A549 (cell line): ENCODE results near the gene CD84. TPM values are rescaled to one million over a fixed set of nuclear protein-coding genes. Genes with fewer than 3 reads are reported as not detected.
A peak's percentile ranks its signal among the peaks of the same experiment; 100 is the strongest.

Experiments
- ATAC-seq, 2 experiments: fragments of 200-7000 bp in 1 of 2; fragments of >200 bp in 1 of 2; cut with Nextera tagmentation in 1 of 2; cut with Tn5 transposase in 1 of 2; 3 replicates each; pipeline versions ENCODE4 v1.8.0 to v1.9.1; 2018 to 2020; ENCODE audit warnings: mild to moderate bottlenecking in 1 of 2, moderate library complexity in 1 of 2
- CTCF ChIA-PET: fragments of 300-600 bp; sonication (Branson Sonifier 250); formaldehyde crosslinking; extraction: SDS; loops from one replicate; lab custom pipeline; 2021; ENCODE audit warnings: antibody characterized with exemption, inconsistent platforms; lab: Yijun Ruan, JAX
- POLR2A ChIA-PET: fragments of 350-600 bp; formaldehyde crosslinking; extraction: SDS; loops from one replicate; lab custom pipeline; 2021; ENCODE audit warnings: antibody characterized with exemption, inconsistent platforms; lab: Yijun Ruan, JAX
- DNase-seq, 2 experiments: peaks; one replicate each; pipeline versions ENCODE4 v3.0.0 to v3.0.0-alpha.2; 2011 to 2016; ENCODE audit warnings: low read depth in 1 of 2, low spot score in 1 of 2
- FAIRE-seq: peaks from 2 replicates; lab custom pipeline; 2011; peaks lifted over from hg19 to GRCh38; lab: Jason Lieb, UNC
- H3K27ac ChIP-seq, 2 experiments: fragments of >200 bp; sonication (Bioruptor Twin); formaldehyde crosslinking; 3 replicates each; pipeline ENCODE4 v1.5.1; 2016 to 2017
- H3K4me1 ChIP-seq: fragments of >200 bp; sonication (Bioruptor Twin); formaldehyde crosslinking; 3 replicates; pipeline ENCODE4 v1.6.1; 2016
- H3K4me2 ChIP-seq: fragments of >200 bp; sonication (Bioruptor Twin); formaldehyde crosslinking; 3 replicates; pipeline ENCODE4 v1.6.1; 2016
- H3K4me3 ChIP-seq: fragments of >200 bp; sonication (Bioruptor Twin); formaldehyde crosslinking; 3 replicates; pipeline ENCODE4 v1.5.1; 2016
- H3K9me3 ChIP-seq: fragments of >200 bp; sonication (Bioruptor Twin); formaldehyde crosslinking; 3 replicates; pipeline ENCODE4 v1.6.1; 2016
- ATOH8 ChIP-seq: fragments of 250-450 bp; sonication (Bioruptor Pico); IDR thresholded peaks from 2 replicates; pipeline ENCODE4 v1.5.0; 2020; ENCODE audit warnings: low read depth, mild to moderate bottlenecking, moderate library complexity
- BCL3 ChIP-seq: fragments of >200 bp; sonication (Bioruptor Twin); formaldehyde crosslinking; IDR thresholded peaks from 3 replicates; pipeline ENCODE4 v1.6.1; 2016
- CBX2 ChIP-seq: fragments of 200-600 bp; sonication (generic); IDR thresholded peaks from 2 replicates; pipeline ENCODE4 v1.6.1; 2016; ENCODE audit warnings: low read depth, mild to moderate bottlenecking, borderline replicate concordance
- CHD2 ChIP-seq: fragments of 150-350 bp; IDR thresholded peaks from 2 replicates; pipeline ENCODE4 v1.6.1; 2014; ENCODE audit warnings: low read length; ENCODE audit not compliant: partially characterized antibody
- EP300 ChIP-seq, 2 experiments: fragments of >200 bp; sonication (Bioruptor Twin); formaldehyde crosslinking; IDR thresholded peaks; 2 replicates in 1 of 2; 3 replicates in 1 of 2; pipeline ENCODE4 v1.6.1; 2016 to 2017
- ESRRA ChIP-seq: fragments of 150-350 bp; IDR thresholded peaks from 2 replicates; pipeline ENCODE4 v1.6.1; 2014; ENCODE audit warnings: mild to moderate bottlenecking, low read length, borderline replicate concordance
- FOSL2 ChIP-seq, 2 experiments: fragments of 450-650 bp in 1 of 2; fragments of >200 bp in 1 of 2; sonication (Bioruptor Twin) in 1 of 2; formaldehyde crosslinking; IDR thresholded peaks; 2 replicates each; pipeline versions ENCODE4 v1.5.0 to v1.6.1; 2016 to 2020; ENCODE audit warnings: mild to moderate bottlenecking in 1 of 2, moderate library complexity in 1 of 2
- FOXS1 ChIP-seq: fragments of 250-450 bp; sonication (Bioruptor Pico); IDR thresholded peaks from 2 replicates; pipeline ENCODE4 v1.5.0; 2020; ENCODE audit warnings: mild to moderate bottlenecking, moderate library complexity
- HES2 ChIP-seq: fragments of >200 bp; sonication (Bioruptor Twin); formaldehyde crosslinking; IDR thresholded peaks from 2 replicates; pipeline ENCODE4 v1.6.1; 2016
- MYC ChIP-seq: IDR thresholded peaks from 2 replicates; pipeline ENCODE4 v1.6.1; 2012; ENCODE audit warnings: mild to moderate bottlenecking, inconsistent platforms, low read length, improper control_type of control experiment, borderline replicate concordance
- NFE2L2 ChIP-seq: fragments of 150-350 bp; conservative IDR thresholded peaks from 2 replicates; pipeline ENCODE4 v1.6.1; 2014; ENCODE audit warnings: low read length
- NR3C1 ChIP-seq: fragments of >200 bp; sonication (Bioruptor Twin); formaldehyde crosslinking; IDR thresholded peaks from 3 replicates; pipeline ENCODE4 v1.6.1; 2017
- PHF8 ChIP-seq: fragments of 200-600 bp; sonication (generic); IDR thresholded peaks from 2 replicates; pipeline ENCODE4 v1.6.1; 2016; ENCODE audit warnings: low read depth, mild to moderate bottlenecking, antibody characterized with exemption, moderate library complexity, borderline replicate concordance
- POLR2AphosphoS2 ChIP-seq: conservative IDR thresholded peaks from 2 replicates; pipeline ENCODE4 v1.6.1; 2012; ENCODE audit warnings: low read length, improper control_type of control experiment, inconsistent platforms
- RNF2 ChIP-seq: fragments of 200-600 bp; sonication (generic); IDR thresholded peaks from 2 replicates; pipeline ENCODE4 v1.6.1; 2016; ENCODE audit warnings: low read depth, mild to moderate bottlenecking, antibody characterized with exemption, moderate library complexity, borderline replicate concordance
- USF2 ChIP-seq: fragments of 450-650 bp; IDR thresholded peaks from 2 replicates; pipeline ENCODE4 v1.6.1; 2014; ENCODE audit warnings: antibody characterized with exemption
- ZFP36 ChIP-seq: fragments of 450-650 bp; IDR thresholded peaks from 2 replicates; pipeline ENCODE4 v1.6.1; 2014; ENCODE audit warnings: borderline replicate concordance; ENCODE audit not compliant: partially characterized antibody
- ZSCAN20 ChIP-seq: fragments of 250-450 bp; sonication (Bioruptor Pico); IDR thresholded peaks from 2 replicates; pipeline ENCODE4 v1.8.0; 2022; ENCODE audit warnings: mild to moderate bottlenecking, moderate library complexity
- WGBS: methylation state at CpG from one replicate; pipeline ENCODE4 v1.1.6; 2017; ENCODE audit errors: missing lambda C conversion rate; 5-methylcytosine and 5-hydroxymethylcytosine counted together
- polyA plus RNA-seq, 4 experiments: library from polyadenylated mRNA; depleted of rRNA in 3 of 4; stranded (reverse); fragments of >200 nt; fragmentation: RNase III in 1 of 4; extraction: RNeasy Plus Mini Kit Qiagen cat#74134 plus additional on column Dnase treatment in 1 of 4; gene quantifications; 2 replicates in 3 of 4; 3 replicates in 1 of 4; pipeline ENCODE4 v1.2.3, GENCODE V29; 2011 to 2017

Gene CD84
- polyA plus RNA-seq, 2 of the 4 experiments (the other 2 are of a cell fraction): not detected

- no peak for DNase-seq
- no peak for FAIRE-seq
- Histone ChIP-seq H3K4me2 (peak overlapping the region; percentile 12; the same call in 1 of the 3 replicates), H3K9me3 (peaks cover 11% of the 10 kb centered on the region; the same call in 1 of the 3 replicates), H3K27ac (peak overlapping the region; percentile 37 to 78; a peak in 5 of 6 replicates), H3K4me3 (no peak overlapping the region), H3K4me1 (peaks cover 48% of the 10 kb centered on the region)
- no peak for TF ChIP-seq ZFP36
- TF ChIP-seq FOXS1 (CRISPR knock-in tag): no peak
- TF ChIP-seq ESRRA: no peak
- WGBS: 72% methylated on average over 8 of the region's 8 CpGs
- CTCF ChIA-PET: interaction anchor here (1.0 to 1.4 kb wide), 3 partner anchors 9 to 112 kb away, joined by 3 to 5 read pairs (median 3); no protein-coding TSS in a partner anchor
- no peak for ATAC-seq
- POLR2A ChIA-PET: no interaction called here
Measured at GRCh38 chr1:160539990-160540858, 39.1 kb downstream of the CD84 start.

- ChIA-PET POLR2A (no interaction called here), CTCF (no interaction called here)
- peaks cover 44% of the 10 kb centered on the region for H3K4me1 ChIP-seq
- H3K4me3 ChIP-seq: no peak overlapping the region
- H3K9me3 ChIP-seq: peaks cover 17% of the 10 kb centered on the region; the same call in 1 of the 3 replicates
- DNase-seq: no peak
- WGBS: 94% methylated on average over 6 of the region's 6 CpGs
- TF ChIP-seq NFE2L2 (no peak), BCL3 (no peak), POLR2AphosphoS2 (no peak), ZSCAN20 (CRISPR knock-in tag) (no peak), USF2 (no peak), ESRRA (no peak), PHF8 (no peak), RNF2 (no peak), ATOH8 (CRISPR knock-in tag) (no peak), EP300 (IDR thresholded peaks at IDR 0.05) (no peak), MYC (no peak), NR3C1 (no peak), CBX2 (no peak), FOSL2 (IDR thresholded peaks at IDR 0.05) (no peak), FOSL2 (CRISPR knock-in tag; IDR thresholded peaks at IDR 0.05) (no peak), HES2 (no peak), CHD2 (no peak)
- no peak for ATAC-seq
- peak overlapping the region in 1 of 2 experiments; percentile 78; a peak in 2 of 6 replicates for H3K27ac ChIP-seq
- no peak for FAIRE-seq
- H3K4me2 ChIP-seq: no peak overlapping the region
Measured at GRCh38 chr1:160539684-160539989, 39.7 kb downstream of the CD84 start.
